Measurements from ENCODE around the gene ATP4B. TPM values are rescaled to one million over a fixed set of nuclear protein-coding genes. Genes with fewer than 3 reads are reported as not detected.

The ATP4B gene
- total and polyA plus RNA-seq, 2 donors (not counting 1 experiment from before 2014, with no cell fraction given) = not detected

GRCh38 chr13:113653264-113654174, 4.5 kb downstream of the ATP4B start:
- DNase-seq (ENCODE audit: low read depth in 2 of 2) = no peak
- Histone ChIP-seq H3K4me3 (replicated peaks in 1 of 4; ENCODE audit: control extremely low read depth in 1 of 4, insufficient read depth in 1 of 4, low read depth in 3 of 4, low read length in 4 of 4) (no peak overlapping the region), H3K4me1 (ENCODE audit: control insufficient read depth, extremely low read depth, insufficient read depth, low read length) (no peaks in the 10 kb centered on the region), H3K27me3 (ENCODE audit: control insufficient read depth, insufficient read depth, low read length) (no peaks in the 10 kb centered on the region), H3K4me2 (ENCODE audit: extremely low read depth, insufficient read depth, low read length) (no peak overlapping the region), H3K79me2 (ENCODE audit: control insufficient read depth, insufficient read depth, low read length) (no peaks in the 10 kb centered on the region), H3K9ac (ENCODE audit: insufficient read depth, low read length) (no peak overlapping the region), H2AFZ (ENCODE audit: low read length) (no peak overlapping the region), H3K36me3 (ENCODE audit: control insufficient read depth, insufficient read depth, low read length) (no peaks in the 10 kb centered on the region), H3K9me3 (ENCODE audit: control insufficient read depth, insufficient read depth, low read depth, low read length) (no peaks in the 10 kb centered on the region), H4K20me1 (ENCODE audit: control insufficient read depth, extremely low read depth, insufficient read depth, low read length) (no peaks in the 10 kb centered on the region), H3K27ac (ENCODE audit: insufficient read depth, low read length) (no peak overlapping the region)
- TF ChIP-seq EZH2 (IDR thresholded peaks at IDR 0.05; ENCODE audit: low read length, missing control alignments) = no peak
- TF ChIP-seq, protein P1, sequence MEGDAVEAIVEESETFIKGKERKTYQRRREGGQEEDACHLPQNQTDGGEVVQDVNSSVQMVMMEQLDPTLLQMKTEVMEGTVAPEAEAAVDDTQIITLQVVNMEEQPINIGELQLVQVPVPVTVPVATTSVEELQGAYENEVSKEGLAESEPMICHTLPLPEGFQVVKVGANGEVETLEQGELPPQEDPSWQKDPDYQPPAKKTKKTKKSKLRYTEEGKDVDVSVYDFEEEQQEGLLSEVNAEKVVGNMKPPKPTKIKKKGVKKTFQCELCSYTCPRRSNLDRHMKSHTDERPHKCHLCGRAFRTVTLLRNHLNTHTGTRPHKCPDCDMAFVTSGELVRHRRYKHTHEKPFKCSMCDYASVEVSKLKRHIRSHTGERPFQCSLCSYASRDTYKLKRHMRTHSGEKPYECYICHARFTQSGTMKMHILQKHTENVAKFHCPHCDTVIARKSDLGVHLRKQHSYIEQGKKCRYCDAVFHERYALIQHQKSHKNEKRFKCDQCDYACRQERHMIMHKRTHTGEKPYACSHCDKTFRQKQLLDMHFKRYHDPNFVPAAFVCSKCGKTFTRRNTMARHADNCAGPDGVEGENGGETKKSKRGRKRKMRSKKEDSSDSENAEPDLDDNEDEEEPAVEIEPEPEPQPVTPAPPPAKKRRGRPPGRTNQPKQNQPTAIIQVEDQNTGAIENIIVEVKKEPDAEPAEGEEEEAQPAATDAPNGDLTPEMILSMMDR (conservative IDR thresholded peaks at IDR 0.05 in 1 of 2, IDR thresholded peaks at IDR 0.05 in 1 of 2; ENCODE audit: low read depth in 1 of 2, low read length in 2 of 2) = no peak

DNA sequence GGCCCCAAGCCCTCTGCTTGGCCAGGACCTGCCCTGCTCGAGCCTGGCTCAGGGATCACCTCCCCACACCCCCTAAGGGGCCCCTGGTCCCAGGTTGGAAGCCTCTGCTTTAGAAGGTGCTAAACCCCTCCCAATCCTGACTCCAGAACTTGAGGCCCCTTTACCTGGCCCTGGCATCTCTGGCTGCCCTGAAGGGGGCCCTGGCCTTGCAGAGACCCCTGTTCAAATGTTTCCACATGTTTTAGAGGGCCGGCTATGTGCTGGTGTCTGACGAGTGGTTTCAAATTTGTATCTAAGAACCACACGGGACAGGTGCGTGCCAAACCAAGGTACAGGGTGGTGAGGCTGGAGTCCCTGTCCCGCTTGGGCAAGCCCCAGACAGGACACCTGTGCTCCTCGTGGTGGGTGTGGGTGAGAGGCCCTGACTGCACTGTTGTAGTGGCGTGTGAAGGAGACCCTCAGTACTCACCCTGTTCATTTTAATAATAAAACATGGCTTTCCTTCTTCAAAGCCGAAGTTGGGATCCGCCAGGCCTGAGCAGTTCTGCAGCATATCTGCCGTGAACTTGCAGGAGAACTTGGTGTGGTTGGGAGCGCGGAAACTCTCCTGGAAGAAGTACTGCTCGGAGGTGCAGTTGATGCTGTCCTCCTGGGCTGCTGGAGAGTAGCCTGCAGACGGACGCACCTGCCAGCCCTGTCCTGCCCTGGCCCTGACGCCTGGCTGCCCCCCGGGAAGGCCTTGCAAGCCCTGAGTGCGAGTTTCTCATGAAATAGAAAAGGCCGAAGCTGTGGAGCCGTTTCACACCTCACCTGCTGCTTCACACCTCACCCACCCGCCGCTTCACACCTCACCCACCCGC, 5.4 kb downstream of the ATP4B start:
- TF ChIP-seq EZH2 (IDR thresholded peaks at IDR 0.05; ENCODE audit: low read length, missing control alignments) = no peak
- TF ChIP-seq, protein P1 (conservative IDR thresholded peaks at IDR 0.05 in 1 of 2, IDR thresholded peaks at IDR 0.05 in 1 of 2; ENCODE audit: low read depth in 1 of 2, low read length in 2 of 2) = no peak
- Histone ChIP-seq H3K4me3 (replicated peaks in 1 of 4; ENCODE audit: control extremely low read depth in 1 of 4, insufficient read depth in 1 of 4, low read depth in 3 of 4, low read length in 4 of 4) (no peak overlapping the region), H3K36me3 (ENCODE audit: control insufficient read depth, insufficient read depth, low read length) (no peaks in the 10 kb centered on the region), H3K9me3 (ENCODE audit: control insufficient read depth, insufficient read depth, low read depth, low read length) (no peaks in the 10 kb centered on the region), H3K4me1 (ENCODE audit: control insufficient read depth, extremely low read depth, insufficient read depth, low read length) (no peaks in the 10 kb centered on the region), H3K27me3 (ENCODE audit: control insufficient read depth, insufficient read depth, low read length) (no peaks in the 10 kb centered on the region), H4K20me1 (ENCODE audit: control insufficient read depth, extremely low read depth, insufficient read depth, low read length) (no peaks in the 10 kb centered on the region), H3K27ac (ENCODE audit: insufficient read depth, low read length) (no peak overlapping the region), H2AFZ (ENCODE audit: low read length) (no peak overlapping the region), H3K9ac (ENCODE audit: insufficient read depth, low read length) (no peak overlapping the region), H3K4me2 (ENCODE audit: extremely low read depth, insufficient read depth, low read length) (no peak overlapping the region), H3K79me2 (ENCODE audit: control insufficient read depth, insufficient read depth, low read length) (no peaks in the 10 kb centered on the region)
- no peak for DNase-seq (ENCODE audit: low read depth in 2 of 2)
